Keratinocyte (primary cell): Measurements from ENCODE around the gene NUP214.
"Not testable (repeated sequence)": the region's sequence is repeated elsewhere in the genome, so short reads cannot be mapped to it uniquely, and the experiment has no call there.

ENCODE experiments used
- EZH2 ChIP-seq: IDR thresholded peaks from one replicate; pipeline ENCODE4 v1.6.1; 2012; ENCODE audit warnings: inconsistent platforms, mild to moderate bottlenecking, low read length, moderate library complexity
- TF ChIP-seq, protein P1 (sequence below), 3 experiments: IDR thresholded peaks in 1 of 3; conservative IDR thresholded peaks in 1 of 3; optimal IDR thresholded peaks in 1 of 3; 2 replicates in 2 of 3; 3 replicates in 1 of 3; pipeline versions ENCODE3 to v1.5.1; 2011; ENCODE audit warnings: low read length in 3 of 3, mild to moderate bottlenecking in 3 of 3, moderate library complexity in 2 of 3, control low read depth in 1 of 3, inconsistent platforms in 1 of 3; ENCODE audit not compliant: insufficient read depth in 2 of 3; ENCODE audit errors: extremely low read depth in 1 of 3

DNA sequence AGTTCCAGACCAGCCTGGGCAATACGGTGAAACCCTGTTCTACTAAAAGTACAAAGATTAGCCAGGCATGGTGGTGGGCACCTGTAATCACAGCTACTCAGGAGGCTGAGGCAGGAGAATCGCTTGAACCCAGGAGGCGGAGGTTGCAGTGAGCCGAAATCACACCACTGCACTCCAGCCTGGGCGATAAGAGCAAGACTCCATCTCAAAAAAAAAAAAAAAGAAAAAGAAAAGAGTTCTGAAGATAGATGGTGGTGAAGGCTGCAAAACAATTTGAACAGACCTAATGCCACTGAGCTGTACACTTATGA, 137.6 kb downstream of the NUP214 start:
- TF ChIP-seq, protein P1, sequence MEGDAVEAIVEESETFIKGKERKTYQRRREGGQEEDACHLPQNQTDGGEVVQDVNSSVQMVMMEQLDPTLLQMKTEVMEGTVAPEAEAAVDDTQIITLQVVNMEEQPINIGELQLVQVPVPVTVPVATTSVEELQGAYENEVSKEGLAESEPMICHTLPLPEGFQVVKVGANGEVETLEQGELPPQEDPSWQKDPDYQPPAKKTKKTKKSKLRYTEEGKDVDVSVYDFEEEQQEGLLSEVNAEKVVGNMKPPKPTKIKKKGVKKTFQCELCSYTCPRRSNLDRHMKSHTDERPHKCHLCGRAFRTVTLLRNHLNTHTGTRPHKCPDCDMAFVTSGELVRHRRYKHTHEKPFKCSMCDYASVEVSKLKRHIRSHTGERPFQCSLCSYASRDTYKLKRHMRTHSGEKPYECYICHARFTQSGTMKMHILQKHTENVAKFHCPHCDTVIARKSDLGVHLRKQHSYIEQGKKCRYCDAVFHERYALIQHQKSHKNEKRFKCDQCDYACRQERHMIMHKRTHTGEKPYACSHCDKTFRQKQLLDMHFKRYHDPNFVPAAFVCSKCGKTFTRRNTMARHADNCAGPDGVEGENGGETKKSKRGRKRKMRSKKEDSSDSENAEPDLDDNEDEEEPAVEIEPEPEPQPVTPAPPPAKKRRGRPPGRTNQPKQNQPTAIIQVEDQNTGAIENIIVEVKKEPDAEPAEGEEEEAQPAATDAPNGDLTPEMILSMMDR (optimal IDR thresholded peaks at IDR 0.05 in 1 of 3, IDR thresholded peaks at IDR 0.05 in 1 of 3, conservative IDR thresholded peaks at IDR 0.05 in 1 of 3; ENCODE audit: extremely low read depth in 1 of 3, insufficient read depth in 2 of 3, low read length in 3 of 3) = not testable (repeated sequence)
- TF ChIP-seq EZH2 = not testable (repeated sequence)
